ENCODE data around the gene ZNF681. TPM values are rescaled to one million over a fixed set of nuclear protein-coding genes. Genes with fewer than 3 reads are reported as not detected.

Gene ZNF681
- total and polyA plus RNA-seq, 10 of the 15 experiments (the other 5 are each of a cell fraction or from before 2014, with no cell fraction given): 0.11 to 0.41 (median 0.24) TPM; not detected in 1

DNA sequence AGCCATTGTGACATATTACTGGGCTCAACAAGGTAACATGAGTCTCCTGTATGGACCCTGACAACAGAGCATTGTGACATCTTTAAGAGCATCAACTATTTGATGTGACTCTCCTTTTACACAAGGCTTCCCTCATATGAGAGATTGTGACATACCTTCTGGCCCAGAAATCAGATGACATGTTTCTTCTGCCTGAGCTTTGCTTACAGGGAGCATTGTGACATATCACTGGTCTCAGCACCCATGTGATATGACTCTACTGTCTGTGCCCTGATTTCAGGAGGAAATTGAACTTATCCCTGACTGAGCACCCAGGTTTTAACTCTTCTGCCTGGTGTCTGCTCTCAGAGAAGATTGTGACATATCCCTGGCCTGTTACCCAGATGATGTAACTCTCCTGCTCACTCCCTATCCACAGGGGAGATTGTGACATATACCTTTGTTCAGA lies 15.9 kb upstream of the ZNF681 start (continued):
- no peak for TF ChIP-seq RCOR1 (conservative IDR thresholded peaks at IDR 0.05; ENCODE audit: low read depth, low read length)

GRCh38 chr19:23774106-23774505 lies 15.4 kb upstream of the ZNF681 start:
- peaks cover 2% of the 10 kb centered on the region; the same call in 1 of the 3 replicates for H3K9me3 ChIP-seq (replicated peaks; ENCODE audit: control insufficient read depth, insufficient read depth, low read length)
- H3K9ac ChIP-seq (ENCODE audit: control insufficient read depth, insufficient read depth, low read length): no peak overlapping the region
- DNase-seq (ENCODE audit: low read depth, low spot score) (no peak), ATAC-seq (no peak), FAIRE-seq (no peak)
- intact Hi-C loops (cut with micrococcal nuclease; ENCODE audit: unreplicated experiment): no loop called here
- no peak overlapping the region for H3K27ac ChIP-seq (ENCODE audit: control insufficient read depth, insufficient read depth)
- H3K36me3 ChIP-seq (ENCODE audit: control insufficient read depth in 2 of 2, insufficient read depth in 2 of 2, low read length in 1 of 2): no peaks in the 10 kb centered on the region
- ChIA-PET POLR2A (no interaction called here), SMC1A (ENCODE audit: uncharacterized antibody, unreplicated experiment) (no interaction called here), CTCF (no interaction called here), RAD21 (ENCODE audit: unreplicated experiment) (no interaction called here)
- in situ Hi-C loops (cut with MboI): no loop called here
- WGBS (ENCODE audit: insufficient coverage, insufficient replicate concordance, low lambda C conversion rate, missing lambda C conversion rate): 72% methylated on average over 4 of the region's 4 CpGs
- no peaks in the 10 kb centered on the region for H4K20me1 ChIP-seq (ENCODE audit: control insufficient read depth, insufficient read depth)
- H3K4me3 ChIP-seq: no peak overlapping the region
- no peaks in the 10 kb centered on the region for H3K79me2 ChIP-seq (ENCODE audit: control insufficient read depth, insufficient read depth, low read length)
- H3K4me1 ChIP-seq (ENCODE audit: control insufficient read depth, insufficient read depth, low read length): no peaks in the 10 kb centered on the region
- no peaks in the 10 kb centered on the region for H3K27me3 ChIP-seq (replicated peaks in 1 of 2; ENCODE audit: control insufficient read depth in 2 of 2, insufficient read depth in 2 of 2, low read length in 1 of 2)
- no TSS peak for BruUV-seq (replicated peaks)
- no peak overlapping the region for H3K4me2 ChIP-seq (ENCODE audit: control insufficient read depth, insufficient read depth)
- H2AFZ ChIP-seq (ENCODE audit: control insufficient read depth, low read depth, low read length): no peak overlapping the region
- TF ChIP-seq STAT3 (IDR thresholded peaks at IDR 0.05; ENCODE audit: low read depth, low read length): no peak
- no peak for TF ChIP-seq BACH1 (IDR thresholded peaks at IDR 0.05; ENCODE audit: borderline replicate concordance)
- no peak for TF ChIP-seq SIN3A (IDR thresholded peaks at IDR 0.05; ENCODE audit: low read depth, low read length)
- TF ChIP-seq, protein P1, sequence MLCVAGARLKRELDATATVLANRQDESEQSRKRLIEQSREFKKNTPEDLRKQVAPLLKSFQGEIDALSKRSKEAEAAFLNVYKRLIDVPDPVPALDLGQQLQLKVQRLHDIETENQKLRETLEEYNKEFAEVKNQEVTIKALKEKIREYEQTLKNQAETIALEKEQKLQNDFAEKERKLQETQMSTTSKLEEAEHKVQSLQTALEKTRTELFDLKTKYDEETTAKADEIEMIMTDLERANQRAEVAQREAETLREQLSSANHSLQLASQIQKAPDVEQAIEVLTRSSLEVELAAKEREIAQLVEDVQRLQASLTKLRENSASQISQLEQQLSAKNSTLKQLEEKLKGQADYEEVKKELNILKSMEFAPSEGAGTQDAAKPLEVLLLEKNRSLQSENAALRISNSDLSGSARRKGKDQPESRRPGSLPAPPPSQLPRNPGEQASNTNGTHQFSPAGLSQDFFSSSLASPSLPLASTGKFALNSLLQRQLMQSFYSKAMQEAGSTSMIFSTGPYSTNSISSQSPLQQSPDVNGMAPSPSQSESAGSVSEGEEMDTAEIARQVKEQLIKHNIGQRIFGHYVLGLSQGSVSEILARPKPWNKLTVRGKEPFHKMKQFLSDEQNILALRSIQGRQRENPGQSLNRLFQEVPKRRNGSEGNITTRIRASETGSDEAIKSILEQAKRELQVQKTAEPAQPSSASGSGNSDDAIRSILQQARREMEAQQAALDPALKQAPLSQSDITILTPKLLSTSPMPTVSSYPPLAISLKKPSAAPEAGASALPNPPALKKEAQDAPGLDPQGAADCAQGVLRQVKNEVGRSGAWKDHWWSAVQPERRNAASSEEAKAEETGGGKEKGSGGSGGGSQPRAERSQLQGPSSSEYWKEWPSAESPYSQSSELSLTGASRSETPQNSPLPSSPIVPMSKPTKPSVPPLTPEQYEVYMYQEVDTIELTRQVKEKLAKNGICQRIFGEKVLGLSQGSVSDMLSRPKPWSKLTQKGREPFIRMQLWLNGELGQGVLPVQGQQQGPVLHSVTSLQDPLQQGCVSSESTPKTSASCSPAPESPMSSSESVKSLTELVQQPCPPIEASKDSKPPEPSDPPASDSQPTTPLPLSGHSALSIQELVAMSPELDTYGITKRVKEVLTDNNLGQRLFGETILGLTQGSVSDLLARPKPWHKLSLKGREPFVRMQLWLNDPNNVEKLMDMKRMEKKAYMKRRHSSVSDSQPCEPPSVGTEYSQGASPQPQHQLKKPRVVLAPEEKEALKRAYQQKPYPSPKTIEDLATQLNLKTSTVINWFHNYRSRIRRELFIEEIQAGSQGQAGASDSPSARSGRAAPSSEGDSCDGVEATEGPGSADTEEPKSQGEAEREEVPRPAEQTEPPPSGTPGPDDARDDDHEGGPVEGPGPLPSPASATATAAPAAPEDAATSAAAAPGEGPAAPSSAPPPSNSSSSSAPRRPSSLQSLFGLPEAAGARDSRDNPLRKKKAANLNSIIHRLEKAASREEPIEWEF (IDR thresholded peaks at IDR 0.05; ENCODE audit: insufficient replicate concordance, low read depth, low read length): no peak
- TF ChIP-seq CHD1 (IDR thresholded peaks at IDR 0.05; ENCODE audit: low read depth, low read length): no peak
- TF ChIP-seq ZNF274 (IDR thresholded peaks at IDR 0.05; ENCODE audit: insufficient read depth, insufficient read length): no peak
- TF ChIP-seq RAD51 (IDR thresholded peaks at IDR 0.05): no peak
- no peak for TF ChIP-seq SKIL (IDR thresholded peaks at IDR 0.05; ENCODE audit: low read depth, poor library complexity, severe bottlenecking)
- no peak for TF ChIP-seq IKZF1 (conservative IDR thresholded peaks at IDR 0.05)
- no peak for TF ChIP-seq KAT2A (conservative IDR thresholded peaks at IDR 0.05; ENCODE audit: control insufficient read depth, low read depth, low read length)
- TF ChIP-seq POLR2AphosphoS2 (IDR thresholded peaks at IDR 0.05; ENCODE audit: low read depth, low read length): no peak
- TF ChIP-seq, protein P2, sequence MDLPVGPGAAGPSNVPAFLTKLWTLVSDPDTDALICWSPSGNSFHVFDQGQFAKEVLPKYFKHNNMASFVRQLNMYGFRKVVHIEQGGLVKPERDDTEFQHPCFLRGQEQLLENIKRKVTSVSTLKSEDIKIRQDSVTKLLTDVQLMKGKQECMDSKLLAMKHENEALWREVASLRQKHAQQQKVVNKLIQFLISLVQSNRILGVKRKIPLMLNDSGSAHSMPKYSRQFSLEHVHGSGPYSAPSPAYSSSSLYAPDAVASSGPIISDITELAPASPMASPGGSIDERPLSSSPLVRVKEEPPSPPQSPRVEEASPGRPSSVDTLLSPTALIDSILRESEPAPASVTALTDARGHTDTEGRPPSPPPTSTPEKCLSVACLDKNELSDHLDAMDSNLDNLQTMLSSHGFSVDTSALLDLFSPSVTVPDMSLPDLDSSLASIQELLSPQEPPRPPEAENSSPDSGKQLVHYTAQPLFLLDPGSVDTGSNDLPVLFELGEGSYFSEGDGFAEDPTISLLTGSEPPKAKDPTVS (IDR thresholded peaks at IDR 0.05; ENCODE audit: low read depth, low read length): no peak
